T-helper 17 cell (primary cell): ENCODE results near the gene S100A16. TPM values are rescaled to one million over a fixed set of nuclear protein-coding genes. Genes with fewer than 3 reads are reported as not detected.

ENCODE experiments used
- ATAC-seq: fragments of 150-1000 bp; cut with Tn5 transposase; 2 replicates; pipeline ENCODE4 v1.10.0; 2021; ENCODE audit warnings: mild to moderate bottlenecking, moderate library complexity
- DNase-seq, 3 donors: peaks; one replicate each; pipeline versions ENCODE4 v3.0.0 to v3.0.0-alpha.2; 2020 to 2021
- H3K9me3 ChIP-seq: one replicate; pipeline ENCODE4 v1.7.0; 2013; ENCODE audit warnings: low read length, mild to moderate bottlenecking; ENCODE audit not compliant: control insufficient read depth, poor library complexity, severe bottlenecking
- H3K27ac Mint-ChIP-seq: one replicate; pipeline ENCODE4 v1.8.0; 2022; ENCODE audit warnings: mild to moderate bottlenecking, moderate library complexity, mixed read lengths
- H3K27me3 Mint-ChIP-seq: one replicate; pipeline ENCODE4 v1.8.0; 2022; ENCODE audit warnings: mixed read lengths
- H3K36me3 Mint-ChIP-seq: one replicate; pipeline ENCODE4 v1.8.0; 2022; ENCODE audit warnings: low read depth, mixed read lengths
- H3K4me1 Mint-ChIP-seq: one replicate; pipeline ENCODE4 v1.8.0; 2022; ENCODE audit warnings: mild to moderate bottlenecking, mixed read lengths
- H3K4me3 Mint-ChIP-seq: one replicate; pipeline ENCODE4 v1.8.0; 2022; ENCODE audit warnings: mild to moderate bottlenecking, moderate library complexity, mixed read lengths
- total RNA-seq, 4 donors: library from RNA in 2 of 4; stranded (reverse) in 2 of 4; gene quantifications; one replicate each; pipeline ENCODE4 v1.2.3 and lab custom pipeline; 2022 to 2026

S100A16 gene
- total RNA-seq, 2 donors from 2014 or later: not detected

GRCh38 chr1:153616917-153617311 is 4.0 kb upstream of the S100A16 start:
- no peaks in the 10 kb centered on the region for H3K9me3 ChIP-seq
- Mint-ChIP-seq H3K27me3 (peaks cover 6% of the 10 kb centered on the region), H3K4me1 (no peaks in the 10 kb centered on the region), H3K4me3 (no peak overlapping the region), H3K27ac (no peak overlapping the region), H3K36me3 (no peaks in the 10 kb centered on the region)
- no peak for ATAC-seq
- DNase-seq: no peak

- no peak for DNase-seq
- H3K27ac Mint-ChIP-seq: no peak within 1 kb of the TSS
- H3K4me3 Mint-ChIP-seq: no peak within 1 kb of the TSS
- peaks cover 11% of the 10 kb centered on the region for H3K27me3 Mint-ChIP-seq
- H3K9me3 ChIP-seq: no peaks in the 10 kb centered on the region
- peaks cover 3% of the 10 kb centered on the region for H3K4me1 Mint-ChIP-seq
- no peak for ATAC-seq
- H3K36me3 Mint-ChIP-seq: no peaks in the 10 kb centered on the region
These were observed 3.4 kb upstream of the S100A16 start, which contains the start of gene S100A14 for GRCh38 chr1:153616144-153616916. TSS of gene S100A14 (minus strand) at chr1:153616325. CDS start at chr1:153615858, 467 bp downstream.

- H3K9me3 ChIP-seq: no peaks in the 10 kb centered on the region
- Mint-ChIP-seq H3K36me3 (no peaks in the 10 kb centered on the region), H3K4me1 (peaks cover 5% of the 10 kb centered on the region), H3K27me3 (peaks cover 14% of the 10 kb centered on the region), H3K27ac (no peak overlapping the region), H3K4me3 (no peak overlapping the region)
- DNase-seq (no peak), ATAC-seq (no peak)
These were observed 2.5 kb upstream of the S100A16 start for GRCh38 chr1:153615406-153615805.

GRCh38 chr1:153614906-153615305 is 2.0 kb upstream of the S100A16 start:
- Mint-ChIP-seq H3K27ac (no peak overlapping the region), H3K27me3 (peaks cover 14% of the 10 kb centered on the region), H3K4me1 (peaks cover 5% of the 10 kb centered on the region), H3K36me3 (no peaks in the 10 kb centered on the region), H3K4me3 (no peak overlapping the region)
- H3K9me3 ChIP-seq: no peaks in the 10 kb centered on the region
- DNase-seq: no peak
- ATAC-seq: no peak

GRCh38 chr1:153614189-153614900 is 1.4 kb upstream of the S100A16 start:
- peaks cover 5% of the 10 kb centered on the region for H3K4me1 Mint-ChIP-seq
- H3K36me3 Mint-ChIP-seq: no peaks in the 10 kb centered on the region
- no peaks in the 10 kb centered on the region for H3K9me3 ChIP-seq
- no peak for DNase-seq
- no peak overlapping the region for H3K27ac Mint-ChIP-seq
- no peak overlapping the region for H3K4me3 Mint-ChIP-seq
- no peak for ATAC-seq
- peaks cover 14% of the 10 kb centered on the region for H3K27me3 Mint-ChIP-seq

- peaks cover 5% of the 10 kb centered on the region for H3K4me1 Mint-ChIP-seq
- H3K27me3 Mint-ChIP-seq: peaks cover 14% of the 10 kb centered on the region
- no peak overlapping the region for H3K27ac Mint-ChIP-seq
- ATAC-seq: no peak
- no peaks in the 10 kb centered on the region for H3K36me3 Mint-ChIP-seq
- H3K9me3 ChIP-seq: no peaks in the 10 kb centered on the region
- no peak for DNase-seq
- H3K4me3 Mint-ChIP-seq: no peak overlapping the region
These were observed 469 bp upstream of the S100A16 start for GRCh38 chr1:153613406-153613805.

- Mint-ChIP-seq H3K27me3 (peaks cover 14% of the 10 kb centered on the region), H3K36me3 (no peaks in the 10 kb centered on the region), H3K27ac (peak overlapping the region; percentile 43), H3K4me1 (peaks cover 5% of the 10 kb centered on the region), H3K4me3 (no peak overlapping the region)
- no peaks in the 10 kb centered on the region for H3K9me3 ChIP-seq
- DNase-seq (no peak), ATAC-seq (no peak)
These were observed 704 bp downstream of the S100A16 start for GRCh38 chr1:153612111-153612754.

- no peak for DNase-seq
- Mint-ChIP-seq H3K4me1 (peaks cover 5% of the 10 kb centered on the region), H3K27me3 (peaks cover 14% of the 10 kb centered on the region), H3K4me3 (no peak overlapping the region), H3K36me3 (no peaks in the 10 kb centered on the region), H3K27ac (no peak overlapping the region)
- ATAC-seq: no peak
- H3K9me3 ChIP-seq: no peaks in the 10 kb centered on the region
These were observed 1.6 kb downstream of the S100A16 start for GRCh38 chr1:153611356-153611755.

GRCh38 chr1:153610811-153611301 is 2.1 kb downstream of the S100A16 start:
- ATAC-seq: no peak
- H3K27ac Mint-ChIP-seq: no peak overlapping the region

GRCh38 chr1:153610334-153610733 is 2.6 kb downstream of the S100A16 start:
- no peak overlapping the region for H3K27ac Mint-ChIP-seq
- H3K4me1 Mint-ChIP-seq: peaks cover 5% of the 10 kb centered on the region
- no peak for DNase-seq
- no peaks in the 10 kb centered on the region for H3K36me3 Mint-ChIP-seq
- no peak overlapping the region for H3K4me3 Mint-ChIP-seq
- no peak for ATAC-seq
- no peaks in the 10 kb centered on the region for H3K9me3 ChIP-seq
- H3K27me3 Mint-ChIP-seq: peaks cover 14% of the 10 kb centered on the region

More at GRCh38 chr1:153610811-153611301, 2.1 kb downstream of the S100A16 start:
- DNase-seq: no peak
- Mint-ChIP-seq H3K27me3 (peaks cover 14% of the 10 kb centered on the region), H3K4me1 (peaks cover 5% of the 10 kb centered on the region), H3K36me3 (no peaks in the 10 kb centered on the region), H3K4me3 (no peak overlapping the region)
- no peaks in the 10 kb centered on the region for H3K9me3 ChIP-seq

- H3K9me3 ChIP-seq: no peaks in the 10 kb centered on the region
- Mint-ChIP-seq H3K4me3 (no peak overlapping the region), H3K4me1 (peaks cover 5% of the 10 kb centered on the region), H3K36me3 (no peaks in the 10 kb centered on the region), H3K27me3 (peaks cover 14% of the 10 kb centered on the region), H3K27ac (no peak overlapping the region)
- ATAC-seq (no peak), DNase-seq (no peak)
These were observed 3.4 kb downstream of the S100A16 start for GRCh38 chr1:153609585-153609907.

GRCh38 chr1:153608742-153609584 is 4.0 kb downstream of the S100A16 start:
- Mint-ChIP-seq H3K36me3 (no peaks in the 10 kb centered on the region), H3K27ac (no peak overlapping the region), H3K4me3 (no peak overlapping the region), H3K27me3 (peaks cover 14% of the 10 kb centered on the region), H3K4me1 (peaks cover 5% of the 10 kb centered on the region)
- ATAC-seq: no peak
- no peaks in the 10 kb centered on the region for H3K9me3 ChIP-seq
- DNase-seq: no peak
